DND-41 (cell line): ENCODE results near the gene TKFC.

ENCODE experiments used
- EZH2 ChIP-seq: IDR thresholded peaks from 3 replicates; pipeline ENCODE4 v1.6.1; 2012; ENCODE audit warnings: borderline replicate concordance, low read depth, mild to moderate bottlenecking, moderate library complexity, low read length, inconsistent platforms; ENCODE audit not compliant: severe bottlenecking
- TF ChIP-seq, protein P1 (sequence below): IDR thresholded peaks from 2 replicates; pipeline ENCODE4 v1.5.1; 2012; ENCODE audit warnings: borderline replicate concordance, low read length, moderate library complexity, mild to moderate bottlenecking; ENCODE audit not compliant: poor library complexity, severe bottlenecking; ENCODE audit errors: extremely low read depth

GRCh38 chr11:61343792-61344745, 11.0 kb downstream of the TKFC start:
- TF ChIP-seq EZH2, result no peak
- TF ChIP-seq, protein P1, sequence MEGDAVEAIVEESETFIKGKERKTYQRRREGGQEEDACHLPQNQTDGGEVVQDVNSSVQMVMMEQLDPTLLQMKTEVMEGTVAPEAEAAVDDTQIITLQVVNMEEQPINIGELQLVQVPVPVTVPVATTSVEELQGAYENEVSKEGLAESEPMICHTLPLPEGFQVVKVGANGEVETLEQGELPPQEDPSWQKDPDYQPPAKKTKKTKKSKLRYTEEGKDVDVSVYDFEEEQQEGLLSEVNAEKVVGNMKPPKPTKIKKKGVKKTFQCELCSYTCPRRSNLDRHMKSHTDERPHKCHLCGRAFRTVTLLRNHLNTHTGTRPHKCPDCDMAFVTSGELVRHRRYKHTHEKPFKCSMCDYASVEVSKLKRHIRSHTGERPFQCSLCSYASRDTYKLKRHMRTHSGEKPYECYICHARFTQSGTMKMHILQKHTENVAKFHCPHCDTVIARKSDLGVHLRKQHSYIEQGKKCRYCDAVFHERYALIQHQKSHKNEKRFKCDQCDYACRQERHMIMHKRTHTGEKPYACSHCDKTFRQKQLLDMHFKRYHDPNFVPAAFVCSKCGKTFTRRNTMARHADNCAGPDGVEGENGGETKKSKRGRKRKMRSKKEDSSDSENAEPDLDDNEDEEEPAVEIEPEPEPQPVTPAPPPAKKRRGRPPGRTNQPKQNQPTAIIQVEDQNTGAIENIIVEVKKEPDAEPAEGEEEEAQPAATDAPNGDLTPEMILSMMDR, result no peak
